A549 (cell line): ENCODE data around the gene N4BP2L2.

Source experiments
- CEBPB ChIP-seq, 2 experiments: fragments of >200 bp in 1 of 2; sonication (Bioruptor Twin) in 1 of 2; formaldehyde crosslinking in 1 of 2; IDR thresholded peaks; 2 replicates each; pipeline ENCODE4 v1.6.1; 2012 to 2016
- CHD4 ChIP-seq: fragments of 200-600 bp; sonication (generic); IDR thresholded peaks from 2 replicates; pipeline ENCODE4 v1.6.1; 2016; ENCODE audit warnings: antibody characterized with exemption, mild to moderate bottlenecking, borderline replicate concordance
- CTCF ChIP-seq: fragments of >200 bp; sonication (Bioruptor Twin); formaldehyde crosslinking; IDR thresholded peaks from 3 replicates; pipeline ENCODE4 v1.5.1; 2016
- JUN ChIP-seq, 2 experiments: fragments of >200 bp; sonication (Bioruptor Twin); formaldehyde crosslinking; IDR thresholded peaks; 2 replicates in 1 of 2; 3 replicates in 1 of 2; pipeline ENCODE4 v1.6.1; 2016 to 2017
- MAFK ChIP-seq: fragments of 450-650 bp; IDR thresholded peaks from 2 replicates; pipeline ENCODE4 v1.6.1; 2014; ENCODE audit not compliant: partially characterized antibody
- SREBF2 ChIP-seq: fragments of 450-650 bp; IDR thresholded peaks from 2 replicates; pipeline ENCODE4 v1.6.1; 2014; ENCODE audit warnings: mild to moderate bottlenecking, moderate library complexity
- USF2 ChIP-seq: fragments of 450-650 bp; IDR thresholded peaks from 2 replicates; pipeline ENCODE4 v1.6.1; 2014; ENCODE audit warnings: antibody characterized with exemption

DNA sequence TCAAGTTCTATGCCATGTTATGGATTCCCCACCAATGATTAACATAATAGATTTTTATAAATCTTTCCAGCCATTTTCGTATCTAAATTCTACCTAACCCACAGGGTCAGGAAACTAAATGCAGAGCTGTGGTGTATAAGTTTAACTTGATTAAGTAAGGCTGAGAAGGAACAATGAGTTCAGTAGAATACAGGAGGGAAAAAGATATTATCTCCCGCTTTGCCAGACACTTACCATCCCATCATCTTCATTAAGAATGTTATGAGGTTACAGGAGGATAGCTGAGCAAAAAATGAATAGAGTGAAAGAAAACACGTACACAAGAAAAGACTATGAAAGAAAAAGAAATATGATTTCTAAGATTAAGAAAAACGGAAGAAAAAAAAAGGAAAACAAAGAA, 27.1 kb downstream of the N4BP2L2 start:
- TF ChIP-seq CHD4: no peak
- no peak for TF ChIP-seq SREBF2
- TF ChIP-seq CEBPB (IDR thresholded peaks at IDR 0.05): no peak
- no peak for TF ChIP-seq CTCF
- no peak for TF ChIP-seq USF2
- TF ChIP-seq JUN (IDR thresholded peaks at IDR 0.05): no peak
- TF ChIP-seq MAFK: no peak
